DND-41 (cell line): Measurements from ENCODE around the gene CDK15.
"Not testable (repeated sequence)": the region's sequence is repeated elsewhere in the genome, so short reads cannot be mapped to it uniquely, and the experiment has no call there.

Experiments used
- ATAC-seq: fragments of 200-7000 bp; cut with Tn5 transposase; 3 replicates; pipeline ENCODE4 v1.9.1; 2021; ENCODE audit warnings: low read depth; ENCODE audit not compliant: insufficient read depth
- DNase-seq: peaks from one replicate; pipeline ENCODE4 v3.0.0-alpha.2; 2020
- H2AFZ ChIP-seq: 2 replicates; pipeline ENCODE4 v1.6.0; 2012; ENCODE audit warnings: low read depth, low read length
- H3K27ac ChIP-seq: 2 replicates; pipeline ENCODE4 v1.5.1; 2012; ENCODE audit warnings: low read length, inconsistent platforms
- H3K27me3 ChIP-seq: fragments of 200-600 bp; sonication (generic); 2 replicates; pipeline ENCODE4 v1.6.0; 2012; ENCODE audit warnings: low read length, mild to moderate bottlenecking, inconsistent platforms; ENCODE audit not compliant: insufficient read depth, poor library complexity
- H3K36me3 ChIP-seq: 2 replicates; pipeline ENCODE4 v1.5.1; 2012; ENCODE audit warnings: low read length, inconsistent platforms; ENCODE audit not compliant: insufficient read depth
- H3K4me1 ChIP-seq: 2 replicates; pipeline ENCODE4 v1.5.1; 2012; ENCODE audit warnings: mild to moderate bottlenecking, low read length; ENCODE audit not compliant: insufficient read depth
- H3K4me2 ChIP-seq: 2 replicates; pipeline ENCODE4 v1.6.0; 2012; ENCODE audit warnings: mild to moderate bottlenecking, moderate library complexity, low read length, inconsistent platforms; ENCODE audit not compliant: insufficient read depth
- H3K4me3 ChIP-seq, 2 experiments: fragments of 200-600 bp in 1 of 2; shearing (Covaris generic) in 1 of 2; 2 replicates each; pipeline ENCODE4 v1.5.1; 2012 to 2016; ENCODE audit warnings: inconsistent platforms in 2 of 2, low read length in 2 of 2, mild to moderate bottlenecking in 2 of 2, low read depth in 1 of 2, moderate library complexity in 1 of 2
- H3K79me2 ChIP-seq: 2 replicates; pipeline ENCODE4 v1.6.0; 2012; ENCODE audit warnings: low read length, inconsistent platforms; ENCODE audit not compliant: insufficient read depth
- H3K9ac ChIP-seq: 2 replicates; pipeline ENCODE4 v1.6.0; 2012; ENCODE audit warnings: low read depth, mild to moderate bottlenecking, inconsistent platforms, low read length, moderate library complexity
- H3K9me3 ChIP-seq: 2 replicates; pipeline ENCODE4 v1.5.1; 2012; ENCODE audit warnings: low read length, moderate library complexity, mild to moderate bottlenecking, inconsistent platforms; ENCODE audit not compliant: insufficient read depth, severe bottlenecking
- H4K20me1 ChIP-seq: 2 replicates; pipeline ENCODE4 v1.6.0; 2012; ENCODE audit warnings: low read length; ENCODE audit not compliant: insufficient read depth
- EZH2 ChIP-seq: IDR thresholded peaks from 3 replicates; pipeline ENCODE4 v1.6.1; 2012; ENCODE audit warnings: borderline replicate concordance, low read depth, mild to moderate bottlenecking, moderate library complexity, low read length, inconsistent platforms; ENCODE audit not compliant: severe bottlenecking
- TF ChIP-seq, protein P1 (sequence below): IDR thresholded peaks from 2 replicates; pipeline ENCODE4 v1.5.1; 2012; ENCODE audit warnings: borderline replicate concordance, low read length, moderate library complexity, mild to moderate bottlenecking; ENCODE audit not compliant: poor library complexity, severe bottlenecking; ENCODE audit errors: extremely low read depth

The CDK15 gene

GRCh38 chr2:201809633-201810032 is 3.3 kb downstream of the CDK15 start:
- TF ChIP-seq, protein P1, sequence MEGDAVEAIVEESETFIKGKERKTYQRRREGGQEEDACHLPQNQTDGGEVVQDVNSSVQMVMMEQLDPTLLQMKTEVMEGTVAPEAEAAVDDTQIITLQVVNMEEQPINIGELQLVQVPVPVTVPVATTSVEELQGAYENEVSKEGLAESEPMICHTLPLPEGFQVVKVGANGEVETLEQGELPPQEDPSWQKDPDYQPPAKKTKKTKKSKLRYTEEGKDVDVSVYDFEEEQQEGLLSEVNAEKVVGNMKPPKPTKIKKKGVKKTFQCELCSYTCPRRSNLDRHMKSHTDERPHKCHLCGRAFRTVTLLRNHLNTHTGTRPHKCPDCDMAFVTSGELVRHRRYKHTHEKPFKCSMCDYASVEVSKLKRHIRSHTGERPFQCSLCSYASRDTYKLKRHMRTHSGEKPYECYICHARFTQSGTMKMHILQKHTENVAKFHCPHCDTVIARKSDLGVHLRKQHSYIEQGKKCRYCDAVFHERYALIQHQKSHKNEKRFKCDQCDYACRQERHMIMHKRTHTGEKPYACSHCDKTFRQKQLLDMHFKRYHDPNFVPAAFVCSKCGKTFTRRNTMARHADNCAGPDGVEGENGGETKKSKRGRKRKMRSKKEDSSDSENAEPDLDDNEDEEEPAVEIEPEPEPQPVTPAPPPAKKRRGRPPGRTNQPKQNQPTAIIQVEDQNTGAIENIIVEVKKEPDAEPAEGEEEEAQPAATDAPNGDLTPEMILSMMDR = no peak
- no peak for TF ChIP-seq EZH2
- Histone ChIP-seq H3K9ac (no peak overlapping the region), H3K79me2 (no peaks in the 10 kb centered on the region), H3K4me2 (no peak overlapping the region), H3K36me3 (no peaks in the 10 kb centered on the region), H3K27me3 (peaks cover 18% of the 10 kb centered on the region), H2AFZ (no peak overlapping the region), H3K4me1 (no peaks in the 10 kb centered on the region), H3K9me3 (no peaks in the 10 kb centered on the region), H4K20me1 (no peaks in the 10 kb centered on the region), H3K4me3 (no peak overlapping the region), H3K27ac (no peak overlapping the region)
- no peak for DNase-seq
- no peak for ATAC-seq

DNA sequence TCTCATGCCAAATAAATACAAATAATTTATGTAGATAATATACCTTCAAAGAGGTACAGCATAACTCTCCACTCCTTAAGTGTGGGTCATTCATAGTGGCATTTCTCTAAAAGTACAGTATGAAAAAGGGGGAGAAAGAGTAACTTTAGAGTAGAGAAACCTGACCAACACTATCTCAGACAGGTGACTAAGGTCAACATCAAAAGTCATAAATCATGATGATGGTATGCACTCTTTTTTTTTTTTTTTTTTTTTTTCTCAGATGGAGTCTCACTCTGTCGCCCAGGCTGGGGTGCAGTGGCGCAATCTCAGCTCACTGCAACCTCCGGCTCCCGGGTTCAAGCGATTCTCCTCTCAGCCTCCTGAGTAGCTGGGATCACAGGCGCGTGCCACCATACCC is 4.3 kb downstream of the CDK15 start:
- H3K27ac ChIP-seq, H3K4me1 ChIP-seq, DNase-seq, H3K36me3 ChIP-seq, H2AFZ ChIP-seq, H3K9ac ChIP-seq, H3K9me3 ChIP-seq, ATAC-seq, H4K20me1 ChIP-seq, H3K79me2 ChIP-seq, H3K4me2 ChIP-seq, H3K4me3 ChIP-seq: not testable (repeated sequence)
- H3K27me3 ChIP-seq = peaks cover 18% of the 10 kb centered on the region

DNA sequence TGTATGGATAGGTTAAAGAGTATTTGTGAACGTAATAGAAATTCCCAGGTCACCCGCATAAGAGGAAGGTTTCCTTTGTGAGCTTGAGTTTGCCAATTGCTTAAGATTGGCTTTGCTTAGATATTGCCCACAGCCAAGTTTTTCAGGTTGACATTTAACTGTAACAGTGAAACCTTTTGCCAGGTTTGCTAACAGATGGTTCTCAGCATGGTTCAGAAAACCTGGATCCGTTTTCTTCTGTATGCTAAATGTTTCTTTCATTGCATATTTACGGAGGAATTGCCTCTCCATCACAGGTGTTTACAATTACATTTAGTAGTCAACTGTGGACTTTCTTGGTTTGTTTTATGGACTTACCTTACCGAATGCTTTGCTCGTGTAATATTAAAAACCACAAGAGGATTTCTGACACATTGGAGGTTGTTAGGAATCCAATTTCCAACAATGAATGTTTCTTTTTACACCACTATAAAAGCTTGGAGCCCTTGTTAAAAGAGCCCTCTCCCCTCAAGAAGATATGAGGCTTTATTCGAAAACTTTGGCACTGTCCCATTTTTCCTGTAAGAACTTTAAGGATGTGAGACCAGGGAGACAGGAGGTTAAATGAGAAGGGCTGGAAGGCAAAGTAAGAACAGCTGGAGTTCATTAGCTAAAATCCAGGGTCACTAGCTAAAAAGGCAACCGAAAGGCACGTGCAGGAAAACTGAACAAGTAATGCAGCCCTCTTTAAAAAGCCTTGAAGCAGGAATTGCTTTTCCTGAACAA is 7.8 kb downstream of the CDK15 start:
- H3K36me3 ChIP-seq = no peaks in the 10 kb centered on the region
- H3K79me2 ChIP-seq = no peaks in the 10 kb centered on the region
- H4K20me1 ChIP-seq = no peaks in the 10 kb centered on the region
- H3K4me3 ChIP-seq = no peak overlapping the region
- H3K4me2 ChIP-seq = no peak overlapping the region
- no peak overlapping the region for H2AFZ ChIP-seq
- ATAC-seq (no peak), DNase-seq (no peak)
- H3K27me3 ChIP-seq = peaks cover 12% of the 10 kb centered on the region
- TF ChIP-seq EZH2 = no peak
- TF ChIP-seq, protein P1 = no peak
- no peak overlapping the region for H3K9ac ChIP-seq
- H3K9me3 ChIP-seq = no peaks in the 10 kb centered on the region
- H3K4me1 ChIP-seq = no peaks in the 10 kb centered on the region
- H3K27ac ChIP-seq = no peak overlapping the region

DNA sequence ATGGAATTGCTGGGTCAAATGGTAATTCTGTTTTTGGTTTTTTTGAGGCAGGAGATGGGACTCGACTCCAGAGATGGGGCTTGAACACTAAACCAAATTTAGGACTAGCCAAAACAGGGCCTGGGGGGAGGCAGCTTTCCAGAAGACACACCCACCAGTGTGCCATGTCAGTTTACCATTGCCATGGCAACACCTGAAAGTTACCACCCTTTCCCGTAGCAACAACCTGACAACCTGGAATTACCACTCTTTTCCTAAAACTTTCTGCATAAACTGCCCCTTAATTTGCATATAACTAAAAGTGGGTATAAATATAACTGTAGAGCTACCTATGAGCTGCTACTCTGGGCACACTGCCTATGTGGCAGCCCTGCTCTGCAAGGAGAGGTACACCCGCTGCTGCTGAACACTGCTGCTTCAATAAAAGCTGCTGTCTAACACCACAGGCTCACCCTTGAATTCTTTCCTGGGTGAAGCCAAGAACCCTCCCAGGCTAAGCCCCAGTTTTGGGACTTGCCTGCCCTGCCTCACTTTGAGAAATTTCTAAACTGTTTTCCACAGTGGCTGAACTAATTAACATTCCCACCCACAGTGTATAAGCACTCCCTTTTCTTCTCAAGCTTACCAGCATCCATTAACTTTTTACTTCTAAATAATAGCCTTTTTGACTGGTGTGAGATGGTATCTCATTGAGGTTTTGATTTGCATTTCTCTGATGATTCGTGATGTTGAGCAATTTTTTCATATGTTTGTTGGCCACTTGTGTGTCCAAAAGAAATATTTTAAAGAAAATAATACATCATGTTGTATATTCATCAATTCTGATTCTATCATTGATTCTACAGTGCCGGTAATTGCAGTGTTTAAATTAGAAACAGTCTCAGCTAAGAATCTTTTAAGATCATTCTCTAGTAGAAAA is 10.6 kb downstream of the CDK15 start:
- H3K27ac ChIP-seq = no peak overlapping the region
- H3K4me1 ChIP-seq = no peaks in the 10 kb centered on the region
- DNase-seq = no peak
- H3K27me3 ChIP-seq = peaks cover 17% of the 10 kb centered on the region
- TF ChIP-seq, protein P1 = no peak
- no peak for TF ChIP-seq EZH2
- H3K36me3 ChIP-seq = no peaks in the 10 kb centered on the region
- no peak overlapping the region for H3K4me3 ChIP-seq
- no peaks in the 10 kb centered on the region for H3K9me3 ChIP-seq
- no peak overlapping the region for H3K4me2 ChIP-seq
- H3K9ac ChIP-seq = no peak overlapping the region
- no peaks in the 10 kb centered on the region for H3K79me2 ChIP-seq
- ATAC-seq = no peak
- no peak overlapping the region for H2AFZ ChIP-seq
- H4K20me1 ChIP-seq = no peaks in the 10 kb centered on the region
